OCI-LY1 (cell line): ENCODE results near the gene MRPS22.

Source experiments
- H2AFZ ChIP-seq: fragments of 200-600 bp; sonication (generic), shearing (Covaris generic); 2 replicates; pipeline ENCODE4 v1.6.0; 2014; ENCODE audit warnings: antibody characterized with exemption, mild to moderate bottlenecking, low read length
- H3F3A ChIP-seq: fragments of 200-600 bp; sonication (generic), shearing (Covaris generic); 2 replicates; pipeline ENCODE4 v1.6.0; 2014; ENCODE audit warnings: mild to moderate bottlenecking, antibody characterized with exemption, low read length, moderate library complexity; ENCODE audit not compliant: insufficient read depth
- H3K27ac ChIP-seq: fragments of 200-600 bp; sonication (generic); 2 replicates; pipeline ENCODE4 v1.5.1; 2014; ENCODE audit warnings: low read length, mixed run types, mild to moderate bottlenecking, low read depth; ENCODE audit not compliant: poor library complexity, severe bottlenecking
- H3K27me3 ChIP-seq: fragments of 200-600 bp; sonication (generic); 2 replicates; pipeline ENCODE4 v1.6.0; 2014; ENCODE audit warnings: antibody characterized with exemption, mild to moderate bottlenecking, low read length, moderate library complexity; ENCODE audit not compliant: insufficient read depth
- H3K36me3 ChIP-seq: fragments of 200-600 bp; sonication (generic); 2 replicates; pipeline ENCODE4 v1.6.1; 2014; ENCODE audit warnings: mild to moderate bottlenecking, antibody characterized with exemption, low read length, moderate library complexity, mixed read lengths; ENCODE audit not compliant: insufficient read depth
- H3K4me1 ChIP-seq: fragments of 200-600 bp; sonication (generic); 2 replicates; pipeline ENCODE4 v1.5.1; 2014; ENCODE audit warnings: mild to moderate bottlenecking, low read length, moderate library complexity; ENCODE audit not compliant: insufficient read depth, severe bottlenecking
- H3K4me2 ChIP-seq: fragments of 200-600 bp; sonication (generic), shearing (Covaris generic); 2 replicates; pipeline ENCODE4 v1.6.1; 2014; ENCODE audit warnings: low read length
- H3K4me3 ChIP-seq: fragments of 200-600 bp; sonication (generic); 2 replicates; pipeline ENCODE4 v1.5.1; 2014; ENCODE audit warnings: low read length, low read depth, mild to moderate bottlenecking, mixed read lengths; ENCODE audit not compliant: poor library complexity, severe bottlenecking
- H3K79me2 ChIP-seq: fragments of 200-600 bp; shearing (Covaris generic); 2 replicates; pipeline ENCODE4 v1.6.1; 2016; ENCODE audit warnings: mixed run types, low read length, mixed read lengths; ENCODE audit not compliant: insufficient read depth
- H3K9ac ChIP-seq: fragments of 200-600 bp; sonication (generic), shearing (Covaris generic); 2 replicates; pipeline ENCODE4 v1.6.1; 2014; ENCODE audit warnings: mild to moderate bottlenecking, low read length, mixed read lengths
- H3K9me2 ChIP-seq: fragments of 200-600 bp; sonication (generic), shearing (Covaris generic); 2 replicates; pipeline ENCODE4 v1.6.1; 2014; ENCODE audit warnings: low read depth, mild to moderate bottlenecking, low read length, mixed read lengths
- H3K9me3 ChIP-seq: fragments of 200-600 bp; shearing (Covaris generic); 2 replicates; pipeline ENCODE4 v1.6.1; 2014; ENCODE audit warnings: low read length, mixed read lengths
- H4K20me1 ChIP-seq: fragments of 200-600 bp; sonication (generic), shearing (Covaris generic); 2 replicates; pipeline ENCODE4 v1.6.0; 2016; ENCODE audit warnings: mild to moderate bottlenecking, low read length; ENCODE audit not compliant: insufficient read depth
- CTCF ChIP-seq: fragments of 200-600 bp; sonication (generic), shearing (Covaris generic); IDR thresholded peaks from 2 replicates; pipeline ENCODE4 v1.5.1; 2017; ENCODE audit warnings: mild to moderate bottlenecking, antibody characterized with exemption, low read length, moderate library complexity, mixed read lengths
- EZH2 ChIP-seq: fragments of 200-600 bp; sonication (generic), shearing (Covaris generic); IDR thresholded peaks from 2 replicates; pipeline ENCODE4 v1.8.0; 2017; ENCODE audit warnings: borderline replicate concordance, mixed run types, mild to moderate bottlenecking, antibody characterized with exemption, low read length, moderate library complexity, mixed read lengths

MRPS22 gene

GRCh38 chr3:139343895-139344856 lies at the start of gene MRPS22:
TSS of gene MRPS22 (plus strand) at chr3:139344020. CDS start at chr3:139344027, 7 bp downstream.
- peak within 1 kb of the TSS; percentile 90 for H3K4me3 ChIP-seq
- no peak for TF ChIP-seq CTCF
- no peak for TF ChIP-seq EZH2
- no peaks in the 10 kb centered on the region for H3K9me2 ChIP-seq
- H3K9ac ChIP-seq: peak within 1 kb of the TSS; percentile 85
- H3K9me3 ChIP-seq: no peaks in the 10 kb centered on the region
- peaks cover 25% of the 10 kb centered on the region for H3K36me3 ChIP-seq
- peaks cover 20% of the 10 kb centered on the region for H3K4me1 ChIP-seq
- peaks cover 16% of the 10 kb centered on the region for H3K79me2 ChIP-seq
- H3F3A ChIP-seq: no peaks in the 10 kb centered on the region
- 0 out of 2 replicates have a peak, but pooled peaks cover 3% of the 10 kb centered on the region for H3K27me3 ChIP-seq
- peak within 1 kb of the TSS; percentile 95 for H2AFZ ChIP-seq
- peak within 1 kb of the TSS; percentile 96 for H3K4me2 ChIP-seq
- H4K20me1 ChIP-seq: no peaks in the 10 kb centered on the region
- peak within 1 kb of the TSS; percentile 22 for H3K27ac ChIP-seq

GRCh38 chr3:139295040-139295439 lies 48.8 kb upstream of the MRPS22 start:
- Histone ChIP-seq H3K36me3 (no peaks in the 10 kb centered on the region), H3K9me3 (no peaks in the 10 kb centered on the region), H3K9me2 (no peaks in the 10 kb centered on the region), H3K4me3 (no peak overlapping the region), H4K20me1 (no peaks in the 10 kb centered on the region), H3K9ac (no peak overlapping the region), H3K4me2 (no peak overlapping the region), H3K27ac (no peak overlapping the region), H3K79me2 (no peaks in the 10 kb centered on the region), H2AFZ (no peak overlapping the region), H3K27me3 (no peaks in the 10 kb centered on the region; the same call in 1 of the 2 replicates), H3K4me1 (no peaks in the 10 kb centered on the region), H3F3A (no peaks in the 10 kb centered on the region)
- TF ChIP-seq CTCF (no peak), EZH2 (no peak)

GRCh38 chr3:139296141-139296718 lies 47.6 kb upstream of the MRPS22 start:
- no peak overlapping the region for H3K27ac ChIP-seq

More at GRCh38 chr3:139296141-139296718, 47.6 kb upstream of the MRPS22 start:
- H3F3A ChIP-seq: no peaks in the 10 kb centered on the region
- TF ChIP-seq CTCF (no peak), EZH2 (no peak)
- H3K9ac ChIP-seq: no peak overlapping the region
- no peak overlapping the region for H3K4me3 ChIP-seq
- no peak overlapping the region for H2AFZ ChIP-seq
- no peaks in the 10 kb centered on the region for H3K79me2 ChIP-seq
- no peaks in the 10 kb centered on the region; the same call in 1 of the 2 replicates for H3K27me3 ChIP-seq
- no peaks in the 10 kb centered on the region for H4K20me1 ChIP-seq
- no peaks in the 10 kb centered on the region for H3K4me1 ChIP-seq
- H3K9me3 ChIP-seq: no peaks in the 10 kb centered on the region
- no peak overlapping the region for H3K4me2 ChIP-seq
- no peaks in the 10 kb centered on the region for H3K9me2 ChIP-seq
- no peaks in the 10 kb centered on the region for H3K36me3 ChIP-seq
